B cell (primary cell): ENCODE results near the gene ERCC3.

ENCODE experiments used
- CTCF ChIP-seq: fragments of 200-600 bp; IDR thresholded peaks from one replicate; pipeline ENCODE4 v1.8.0; 2022; ENCODE audit warnings: antibody characterized with exemption, mild to moderate bottlenecking
- EZH2 ChIP-seq: IDR thresholded peaks from 2 replicates; pipeline ENCODE4 v1.6.1; 2012; ENCODE audit warnings: borderline replicate concordance, low read depth, mild to moderate bottlenecking, moderate library complexity, low read length; ENCODE audit not compliant: insufficient read depth, poor library complexity, severe bottlenecking

- TF ChIP-seq CTCF (no peak), EZH2 (no peak)
Observed at GRCh38 chr2:127326289-127326945, 32.5 kb upstream of the ERCC3 start.
